GM12878 (cell line): ENCODE measurements around the gene PLXNA2. TPM values are rescaled to one million over a fixed set of nuclear protein-coding genes. Genes with fewer than 3 reads are reported as not detected.

Source experiments
- ATAC-seq: fragments of 200-7000 bp; cut with Tn5 transposase; 3 replicates; pipeline ENCODE4 v1.9.1; 2020; ENCODE audit warnings: mild to moderate bottlenecking, moderate library complexity
- BruUV-seq: library from RNA; stranded (reverse); fragments of 400-500 nt; replicated peaks from 2 replicates; lab custom pipeline; 2021; lab: Mats Ljungman, UMichigan
- CTCF ChIA-PET: fragments of 300-600 bp; sonication (Branson Sonifier 250); formaldehyde crosslinking; extraction: SDS; loops from one replicate; lab custom pipeline; 2021; ENCODE audit warnings: inconsistent platforms; lab: Yijun Ruan, JAX
- POLR2A ChIA-PET: fragments of 350-600 bp; formaldehyde crosslinking; extraction: SDS; loops from one replicate; lab custom pipeline; 2021; ENCODE audit warnings: inconsistent platforms; lab: Charles Lee
- RAD21 ChIA-PET: fragments of 300-600 bp; sonication (Branson Sonifier 250); formaldehyde crosslinking; loops from one replicate; lab custom pipeline; 2023; ENCODE audit warnings: antibody characterized with exemption; ENCODE audit not compliant: unreplicated experiment; lab: Charles Lee
- SMC1A ChIA-PET: fragments of 300-600 bp; sonication (Branson Sonifier 250); formaldehyde crosslinking; loops from one replicate; lab custom pipeline; 2023; ENCODE audit not compliant: unreplicated experiment, uncharacterized antibody; lab: Charles Lee
- DNase-seq: peaks from one replicate; pipeline ENCODE4 v3.0.0-alpha.2; 2011; ENCODE audit warnings: low read depth, low spot score
- FAIRE-seq: peaks from 3 replicates; lab custom pipeline; 2011; peaks lifted over from hg19 to GRCh38; lab: Jason Lieb, UNC
- H2AFZ ChIP-seq: 2 replicates; pipeline ENCODE4 v1.6.0; 2011; ENCODE audit warnings: low read depth, low read length, control low read depth; ENCODE audit not compliant: control insufficient read depth
- H3K27ac ChIP-seq: 2 replicates; pipeline ENCODE4 v1.5.1; 2011; ENCODE audit warnings: control low read depth; ENCODE audit not compliant: control insufficient read depth, insufficient read depth
- H3K27me3 ChIP-seq, 2 experiments: replicated peaks in 1 of 2; 2 replicates each; pipeline versions ENCODE4 v1.6.0 to v1.6.1; 2011; ENCODE audit warnings: low read length in 1 of 2; ENCODE audit not compliant: control insufficient read depth in 2 of 2, insufficient read depth in 2 of 2
- H3K36me3 ChIP-seq, 2 experiments: 2 replicates each; pipeline ENCODE4 v1.5.1; 2011; ENCODE audit warnings: low read length in 1 of 2; ENCODE audit not compliant: control insufficient read depth in 2 of 2, insufficient read depth in 2 of 2
- H3K4me1 ChIP-seq: 2 replicates; pipeline ENCODE4 v1.6.1; 2011; ENCODE audit warnings: mild to moderate bottlenecking, low read length, moderate library complexity, mixed read lengths; ENCODE audit not compliant: control insufficient read depth, insufficient read depth
- H3K4me2 ChIP-seq: 2 replicates; pipeline ENCODE4 v1.6.0; 2011; ENCODE audit warnings: control low read depth; ENCODE audit not compliant: control insufficient read depth, insufficient read depth
- H3K4me3 ChIP-seq: fragments of 200-600 bp; sonication (generic); 2 replicates; pipeline ENCODE4 v1.5.1; 2016
- H3K79me2 ChIP-seq: 2 replicates; pipeline ENCODE4 v1.6.0; 2011; ENCODE audit warnings: low read length; ENCODE audit not compliant: control insufficient read depth, insufficient read depth
- H3K9ac ChIP-seq: 2 replicates; pipeline ENCODE4 v1.8.0; 2011; ENCODE audit warnings: low read length, control low read depth, mixed read lengths; ENCODE audit not compliant: control insufficient read depth, insufficient read depth
- H3K9me3 ChIP-seq: replicated peaks from 3 replicates; pipeline ENCODE4 v1.5.1; 2011; ENCODE audit warnings: mild to moderate bottlenecking, low read length; ENCODE audit not compliant: control insufficient read depth, insufficient read depth
- H4K20me1 ChIP-seq: 2 replicates; pipeline ENCODE4 v1.6.0; 2011; ENCODE audit not compliant: control insufficient read depth, insufficient read depth
- ASH2L ChIP-seq: fragments of 300-600, 200-600 bp; sonication (generic); IDR thresholded peaks from 2 replicates; pipeline ENCODE4 v1.6.1; 2017; ENCODE audit warnings: low read depth, mild to moderate bottlenecking, borderline replicate concordance
- BCL3 ChIP-seq: IDR thresholded peaks from 2 replicates; pipeline ENCODE4 v1.6.1; 2011; ENCODE audit warnings: borderline replicate concordance, low read depth, mild to moderate bottlenecking, moderate library complexity, low read length; ENCODE audit not compliant: insufficient read depth, poor library complexity, severe bottlenecking
- CHD1 ChIP-seq: IDR thresholded peaks from 2 replicates; pipeline ENCODE4 v1.6.1; 2012; ENCODE audit warnings: low read depth, low read length, improper control_type of control experiment
- ETV6 ChIP-seq, 2 experiments: fragments of 450-650 bp in 1 of 2; IDR thresholded peaks in 1 of 2; conservative IDR thresholded peaks in 1 of 2; 2 replicates each; pipeline ENCODE4 v1.6.1; 2014; ENCODE audit warnings: antibody characterized with exemption in 1 of 2, borderline replicate concordance in 1 of 2, low read depth in 1 of 2, mild to moderate bottlenecking in 1 of 2, moderate library complexity in 1 of 2
- FOXM1 ChIP-seq: IDR thresholded peaks from 2 replicates; pipeline ENCODE4 v1.6.1; 2012; ENCODE audit warnings: low read depth, mild to moderate bottlenecking, inconsistent platforms, low read length, moderate library complexity
- PAX5 ChIP-seq: IDR thresholded peaks from 2 replicates; pipeline ENCODE4 v1.6.1; 2011; ENCODE audit warnings: low read depth, low read length, borderline replicate concordance
- POLR2AphosphoS2 ChIP-seq: IDR thresholded peaks from 2 replicates; pipeline ENCODE4 v1.6.1; 2011; ENCODE audit warnings: low read depth, mild to moderate bottlenecking, low read length, improper control_type of control experiment, moderate library complexity
- SRF ChIP-seq, 2 experiments: IDR thresholded peaks; 2 replicates each; pipeline ENCODE4 v1.6.1; 2011; ENCODE audit warnings: low read depth in 2 of 2, low read length in 2 of 2, mild to moderate bottlenecking in 1 of 2, moderate library complexity in 1 of 2
- ZBTB4 ChIP-seq: fragments of 450-650 bp; formaldehyde crosslinking; IDR thresholded peaks from 2 replicates; pipeline ENCODE4 v1.4.0; 2022; ENCODE audit warnings: mild to moderate bottlenecking, moderate library complexity
- ZNF687 ChIP-seq: fragments of 450-650 bp; IDR thresholded peaks from 2 replicates; pipeline ENCODE4 v1.6.1; 2017; ENCODE audit warnings: mild to moderate bottlenecking, moderate library complexity
- WGBS: methylation state at CpG from one replicate; pipeline ENCODE4 v1.1.6; 2016; ENCODE audit warnings: low lambda C conversion rate; ENCODE audit not compliant: insufficient replicate concordance, insufficient coverage; ENCODE audit errors: missing lambda C conversion rate; 5-methylcytosine and 5-hydroxymethylcytosine counted together
- in situ Hi-C: fragments of 300-500 bp; cut with MboI; formaldehyde crosslinking; loops from 9 replicates; pipeline ENCODE4 v1.14.3; 2018; ENCODE audit warnings: mixed read lengths
- intact Hi-C: fragments of 100-400 bp; cut with micrococcal nuclease; formaldehyde crosslinking; loops from one replicate; pipeline ENCODE4 v1.14.2; 2022; ENCODE audit not compliant: unreplicated experiment
- polyA plus RNA-seq, 11 experiments: library from polyadenylated mRNA; depleted of rRNA in 4 of 11; unstranded in 6 of 11; stranded (reverse) in 5 of 11; fragments of >200 nt; fragmentation: Nextera tagmentation in 4 of 11; fragmentation: Illumina TruSeq in 1 of 11; extraction: Ambion mirVana in 4 of 11; extraction: Trizol in 1 of 11; gene quantifications; 1 replicate in 1 of 11; 2 replicates in 10 of 11; pipeline versions ENCODE4 v1.2.1 to v1.2.3, GENCODE V29; 2011 to 2016; ENCODE audit warnings: inconsistent platforms in 2 of 11, missing spikeins in 2 of 11, low read depth in 1 of 11
- total RNA-seq, 4 experiments: library from RNA; depleted of rRNA in 3 of 4; stranded (reverse); fragments of >200 nt in 3 of 4; fragmentation: Illumina TruSeq in 1 of 4; extraction: Trizol in 1 of 4; gene quantifications; 2 replicates each; pipeline versions ENCODE4 v1.2.1 to v1.2.3, GENCODE V29; 2013 to 2021

Gene PLXNA2
- total and polyA plus RNA-seq, 10 of the 15 experiments (the other 5 are each of a cell fraction or from before 2014, with no cell fraction given), result under 0.01 to 0.08 (median 0.07) TPM; not detected in 4

- TF ChIP-seq ETV6 (conservative IDR thresholded peaks at IDR 0.05 in 1 of 2, IDR thresholded peaks at IDR 0.05 in 1 of 2; ENCODE audit: borderline replicate concordance in 1 of 2, low read depth in 1 of 2), result no peak
Measured at GRCh38 chr1:208194944-208195343, 49.2 kb downstream of the PLXNA2 start (continued).

GRCh38 chr1:208192995-208193394 is 51.2 kb downstream of the PLXNA2 start:
- WGBS, result 46% methylated on average over 2 of the region's 2 CpGs
- no peak for FAIRE-seq
- Histone ChIP-seq H3K4me2 (no peak overlapping the region), H3K4me1 (peaks cover 20% of the 10 kb centered on the region), H3K9ac (no peak overlapping the region), H3K9me3 (no peaks in the 10 kb centered on the region), H3K79me2 (no peaks in the 10 kb centered on the region), H2AFZ (no peak overlapping the region), H4K20me1 (no peaks in the 10 kb centered on the region), H3K4me3 (no peak overlapping the region), H3K36me3 (no peaks in the 10 kb centered on the region), H3K27ac (no peak overlapping the region), H3K27me3 (no peaks in the 10 kb centered on the region)
- intact Hi-C loops, result no loop called here
- ChIA-PET POLR2A (interaction anchor here (0.7 kb wide), 1 partner anchor 353 kb away, joined by 3 read pairs; no protein-coding TSS in a partner anchor), SMC1A (interaction anchor here (1.1 kb wide), 1 partner anchor 9 kb away, joined by 3 read pairs; no protein-coding TSS in a partner anchor), CTCF (interaction anchor here (1.3 to 1.4 kb wide), 3 partner anchors 12 to 171 kb away, joined by 3 to 4 read pairs (median 3); no protein-coding TSS in a partner anchor), RAD21 (interaction anchor here (1.8 kb wide), 1 partner anchor 47 kb away, joined by 3 read pairs; no protein-coding TSS in a partner anchor)
- in situ Hi-C loops, result no loop called here
- no peak for ATAC-seq
- no TSS peak for BruUV-seq
- no peak for DNase-seq
- TF ChIP-seq CHD1, result no peak
- TF ChIP-seq POLR2AphosphoS2, result no peak
- no peak for TF ChIP-seq FOXM1
- no peak for TF ChIP-seq ZBTB4
- no peak for TF ChIP-seq ASH2L
- no peak for TF ChIP-seq SRF (IDR thresholded peaks at IDR 0.05; ENCODE audit: low read depth in 2 of 2, low read length in 2 of 2)
- TF ChIP-seq ZNF687, result no peak
- TF ChIP-seq BCL3, result no peak
- TF ChIP-seq PAX5, result no peak
